HepG2 (cell line): ENCODE measurements around the gene TBXAS1. TPM values are rescaled to one million over a fixed set of nuclear protein-coding genes. Genes with fewer than 3 reads are reported as not detected.

Experiments
- ATAC-seq: fragments of 200-7000 bp; cut with Tn5 transposase; 3 replicates; pipeline ENCODE4 v1.9.1; 2020; ENCODE audit warnings: mild to moderate bottlenecking, moderate library complexity
- BruUV-seq: library from RNA; stranded (reverse); fragments of 400-500 nt; replicated peaks from 2 replicates; lab custom pipeline; 2021; lab: Mats Ljungman, UMichigan
- CTCF ChIA-PET: fragments of 300-600 bp; formaldehyde crosslinking; extraction: SDS; loops from one replicate; lab custom pipeline; 2021; ENCODE audit warnings: low total read pairs, inconsistent platforms, low intra/inter-chr PET ratio; lab: Yijun Ruan, JAX
- POLR2A ChIA-PET: fragments of 350-600 bp; sonication (Branson Sonifier 250); formaldehyde crosslinking; loops from one replicate; lab custom pipeline; 2020; ENCODE audit warnings: antibody characterized with exemption, inconsistent platforms; lab: Yijun Ruan, JAX
- DNase-seq: peaks from one replicate; pipeline ENCODE4 v3.0.0-alpha.2; 2015; ENCODE audit warnings: low spot score
- FAIRE-seq: peaks from 3 replicates; lab custom pipeline; 2011; peaks lifted over from hg19 to GRCh38; lab: Jason Lieb, UNC
- H2AFZ ChIP-seq: one replicate; pipeline ENCODE4 v1.6.1; 2011; ENCODE audit warnings: low read length, inconsistent platforms
- H3K27ac ChIP-seq: fragments of 300-600 bp; 3 replicates; pipeline ENCODE4 v1.8.0; 2011; ENCODE audit warnings: mixed run types, mild to moderate bottlenecking, mixed read lengths, low read length, inconsistent platforms; ENCODE audit not compliant: insufficient read depth; ENCODE audit errors: extremely low read length
- H3K27me3 ChIP-seq, 2 experiments: fragments of 200-600 bp in 1 of 2; 2 replicates in 1 of 2; 3 replicates in 1 of 2; pipeline versions ENCODE4 v1.6.0 to v1.8.0; 2011; ENCODE audit warnings: low read length in 2 of 2, mild to moderate bottlenecking in 2 of 2, moderate library complexity in 2 of 2, inconsistent platforms in 1 of 2; ENCODE audit not compliant: insufficient read depth in 2 of 2, control insufficient read depth in 1 of 2
- H3K36me3 ChIP-seq, 2 experiments: fragments of 200-600 bp in 1 of 2; replicated peaks in 1 of 2; 2 replicates in 1 of 2; 3 replicates in 1 of 2; pipeline versions ENCODE4 v1.5.1 to v1.8.0; 2011; ENCODE audit warnings: low read length in 2 of 2, inconsistent platforms in 1 of 2; ENCODE audit not compliant: insufficient read depth in 2 of 2, control insufficient read depth in 1 of 2
- H3K4me1 ChIP-seq: 2 replicates; pipeline ENCODE4 v1.5.1; 2012; ENCODE audit warnings: low read length, inconsistent platforms; ENCODE audit not compliant: insufficient read depth
- H3K4me2 ChIP-seq: 2 replicates; pipeline ENCODE4 v1.6.0; 2011; ENCODE audit warnings: low read depth, low read length, inconsistent platforms
- H3K4me3 ChIP-seq, 3 experiments: fragments of 200-600 bp in 1 of 3; sonication (generic), shearing (Covaris generic) in 1 of 3; replicated peaks in 1 of 3; 2 replicates each; pipeline ENCODE4 v1.5.1; 2011 to 2016; ENCODE audit warnings: low read length in 3 of 3, inconsistent platforms in 2 of 3, low read depth in 2 of 3, mild to moderate bottlenecking in 2 of 3, control low read depth in 1 of 3, mixed read lengths in 1 of 3; ENCODE audit not compliant: insufficient read depth in 1 of 3
- H3K79me2 ChIP-seq: one replicate; pipeline ENCODE4 v1.6.1; 2011; ENCODE audit warnings: low read length, inconsistent platforms; ENCODE audit not compliant: insufficient read depth
- H3K9ac ChIP-seq: 2 replicates; pipeline ENCODE4 v1.6.0; 2011; ENCODE audit warnings: mild to moderate bottlenecking, low read depth, low read length, inconsistent platforms; ENCODE audit not compliant: insufficient read depth
- H3K9me3 ChIP-seq: 2 replicates; pipeline ENCODE4 v1.5.1; 2012; ENCODE audit warnings: mild to moderate bottlenecking, low read length
- H4K20me1 ChIP-seq: 2 replicates; pipeline ENCODE4 v1.6.0; 2011; ENCODE audit warnings: inconsistent platforms, mild to moderate bottlenecking, low read length, moderate library complexity; ENCODE audit not compliant: insufficient read depth
- EED ChIP-seq: sonication (generic); formaldehyde crosslinking; IDR thresholded peaks from 2 replicates; pipeline ENCODE4 v1.5.0; 2020; ENCODE audit warnings: mild to moderate bottlenecking, missing genetic modification reagents
- HNRNPK ChIP-seq: fragments of 200-400 bp; formaldehyde crosslinking; IDR thresholded peaks from 2 replicates; pipeline ENCODE4 v1.6.1; 2018; ENCODE audit warnings: low read length, low read depth, moderate library complexity, mild to moderate bottlenecking; ENCODE audit not compliant: poor library complexity, severe bottlenecking
- ISL2 ChIP-seq: sonication (generic); formaldehyde crosslinking; IDR thresholded peaks from 2 replicates; pipeline ENCODE4 v1.5.0; 2020; ENCODE audit warnings: missing genetic modification reagents
- KDM5B ChIP-seq: sonication (generic); formaldehyde crosslinking; IDR thresholded peaks from 2 replicates; pipeline ENCODE4 v1.4.0; 2020; ENCODE audit warnings: missing genetic modification reagents, mild to moderate bottlenecking, borderline replicate concordance
- MTF2 ChIP-seq: sonication (generic); formaldehyde crosslinking; IDR thresholded peaks from 2 replicates; pipeline ENCODE4 v1.5.0; 2020; ENCODE audit warnings: missing genetic modification reagents, borderline replicate concordance
- POLR2A ChIP-seq, 2 experiments: IDR thresholded peaks; 2 replicates each; pipeline ENCODE4 v1.6.1; 2011; ENCODE audit warnings: low read depth in 2 of 2, low read length in 2 of 2, mild to moderate bottlenecking in 1 of 2, moderate library complexity in 1 of 2; ENCODE audit not compliant: insufficient read depth in 1 of 2
- SRSF4 ChIP-seq: fragments of 200-400 bp; formaldehyde crosslinking; IDR thresholded peaks from one replicate; pipeline ENCODE4 v1.6.1; 2018; ENCODE audit warnings: mild to moderate bottlenecking, low read depth, low read length, moderate library complexity; ENCODE audit not compliant: poor library complexity, severe bottlenecking
- TBX2 ChIP-seq: sonication (generic); formaldehyde crosslinking; IDR thresholded peaks from 2 replicates; pipeline ENCODE4 v1.5.0; 2020; ENCODE audit warnings: missing genetic modification reagents, mild to moderate bottlenecking, borderline replicate concordance
- YEATS4 ChIP-seq: sonication (generic); formaldehyde crosslinking; IDR thresholded peaks from 2 replicates; pipeline ENCODE4 v1.4.0; 2020; ENCODE audit warnings: missing genetic modification reagents, borderline replicate concordance
- ZBTB38 ChIP-seq: sonication (generic); formaldehyde crosslinking; IDR thresholded peaks from 2 replicates; pipeline ENCODE4 v1.5.1; 2020; ENCODE audit warnings: mild to moderate bottlenecking, missing genetic modification reagents
- ZNF569 ChIP-seq: sonication (generic); formaldehyde crosslinking; IDR thresholded peaks from 2 replicates; pipeline ENCODE4 v1.5.0; 2020; ENCODE audit warnings: mild to moderate bottlenecking, missing genetic modification reagents, moderate library complexity, borderline replicate concordance
- WGBS: methylation state at CpG from one replicate; pipeline ENCODE4 v1.1.6; 2017; ENCODE audit warnings: low lambda C conversion rate; 5-methylcytosine and 5-hydroxymethylcytosine counted together
- in situ Hi-C: cut with HindIII; loops from 2 replicates; pipeline ENCODE4 v1.10.0; 2017; ENCODE audit warnings: low pct_unique_long_range_greater_than_20kb; ENCODE audit not compliant: extremely low pct_ligation_motif_present
- intact Hi-C: fragments of 100-400 bp; cut with micrococcal nuclease; formaldehyde crosslinking; loops from one replicate; pipeline ENCODE4 v1.10.0; 2022; ENCODE audit not compliant: unreplicated experiment
- polyA plus RNA-seq, 8 experiments: library from polyadenylated mRNA; depleted of rRNA in 3 of 8; stranded (reverse) in 7 of 8; unstranded in 1 of 8; fragments of >200 nt; fragmentation: Illumina TruSeq in 4 of 8; extraction: Trizol in 4 of 8; gene quantifications; 2 replicates each; pipeline versions ENCODE4 v1.2.1 to v1.2.3, GENCODE V29; 2011 to 2016; ENCODE audit warnings: low read depth in 4 of 8, missing spikeins in 1 of 8, mixed read lengths in 1 of 8; ENCODE audit not compliant: insufficient read depth in 1 of 8
- total RNA-seq, 5 experiments: library from RNA; depleted of rRNA; stranded (reverse); fragments of >200 nt; fragmentation: Illumina TruSeq; extraction: Trizol; gene quantifications; 2 replicates each; pipeline ENCODE4 v1.2.3, GENCODE V29; 2016; ENCODE audit warnings: low read depth in 1 of 5
- TF ChIP-seq, protein P1 (sequence below): sonication (generic); formaldehyde crosslinking; IDR thresholded peaks from 2 replicates; pipeline ENCODE4 v1.5.1; 2020; ENCODE audit warnings: mild to moderate bottlenecking, missing genetic modification reagents, moderate library complexity
- TF ChIP-seq, protein P2 (sequence below): sonication (generic); formaldehyde crosslinking; conservative IDR thresholded peaks from 2 replicates; pipeline ENCODE4 v1.8.0; 2022; ENCODE audit warnings: missing genetic modification reagents

TBXAS1 gene
- total and polyA plus RNA-seq, 2 of the 13 experiments (the other 11 are each of a cell fraction or from before 2014, with no cell fraction given), result 4.0 to 4.9 TPM

DNA sequence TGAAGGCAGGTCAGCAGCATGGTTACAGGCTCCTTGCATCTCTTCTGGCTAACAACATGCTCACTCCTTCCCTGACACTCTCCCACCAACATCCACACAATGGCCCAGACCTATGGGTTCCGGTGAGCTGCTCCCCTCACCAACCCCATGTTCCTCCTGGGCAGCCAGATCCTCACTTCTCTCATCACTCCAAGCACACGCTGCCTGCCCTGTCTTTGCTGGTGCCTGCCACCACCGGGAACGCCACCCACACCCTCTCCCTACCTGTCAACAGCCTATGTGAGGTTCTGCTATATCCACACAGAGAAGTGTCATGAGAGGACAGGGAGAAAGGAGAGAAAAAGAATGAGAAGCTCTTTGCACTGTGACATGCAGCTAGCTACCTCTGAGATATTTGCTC, 219.1 kb downstream of the TBXAS1 start (continued):
- TF ChIP-seq, protein P1, sequence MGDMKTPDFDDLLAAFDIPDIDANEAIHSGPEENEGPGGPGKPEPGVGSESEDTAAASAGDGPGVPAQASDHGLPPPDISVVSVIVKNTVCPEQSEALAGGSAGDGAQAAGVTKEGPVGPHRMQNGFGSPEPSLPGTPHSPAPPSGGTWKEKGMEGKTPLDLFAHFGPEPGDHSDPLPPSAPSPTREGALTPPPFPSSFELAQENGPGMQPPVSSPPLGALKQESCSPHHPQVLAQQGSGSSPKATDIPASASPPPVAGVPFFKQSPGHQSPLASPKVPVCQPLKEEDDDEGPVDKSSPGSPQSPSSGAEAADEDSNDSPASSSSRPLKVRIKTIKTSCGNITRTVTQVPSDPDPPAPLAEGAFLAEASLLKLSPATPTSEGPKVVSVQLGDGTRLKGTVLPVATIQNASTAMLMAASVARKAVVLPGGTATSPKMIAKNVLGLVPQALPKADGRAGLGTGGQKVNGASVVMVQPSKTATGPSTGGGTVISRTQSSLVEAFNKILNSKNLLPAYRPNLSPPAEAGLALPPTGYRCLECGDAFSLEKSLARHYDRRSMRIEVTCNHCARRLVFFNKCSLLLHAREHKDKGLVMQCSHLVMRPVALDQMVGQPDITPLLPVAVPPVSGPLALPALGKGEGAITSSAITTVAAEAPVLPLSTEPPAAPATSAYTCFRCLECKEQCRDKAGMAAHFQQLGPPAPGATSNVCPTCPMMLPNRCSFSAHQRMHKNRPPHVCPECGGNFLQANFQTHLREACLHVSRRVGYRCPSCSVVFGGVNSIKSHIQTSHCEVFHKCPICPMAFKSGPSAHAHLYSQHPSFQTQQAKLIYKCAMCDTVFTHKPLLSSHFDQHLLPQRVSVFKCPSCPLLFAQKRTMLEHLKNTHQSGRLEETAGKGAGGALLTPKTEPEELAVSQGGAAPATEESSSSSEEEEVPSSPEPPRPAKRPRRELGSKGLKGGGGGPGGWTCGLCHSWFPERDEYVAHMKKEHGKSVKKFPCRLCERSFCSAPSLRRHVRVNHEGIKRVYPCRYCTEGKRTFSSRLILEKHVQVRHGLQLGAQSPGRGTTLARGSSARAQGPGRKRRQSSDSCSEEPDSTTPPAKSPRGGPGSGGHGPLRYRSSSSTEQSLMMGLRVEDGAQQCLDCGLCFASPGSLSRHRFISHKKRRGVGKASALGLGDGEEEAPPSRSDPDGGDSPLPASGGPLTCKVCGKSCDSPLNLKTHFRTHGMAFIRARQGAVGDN (CRISPR knock-in tag), result peak; percentile 62
- TF ChIP-seq ZBTB38 (CRISPR knock-in tag) (peak; percentile 49; the same call in 1 of the 2 replicates), TBX2 (0 out of 2 replicates have a peak, but pooled peaks have one; percentile 20), SRSF4 (no peak)
- TF ChIP-seq, protein P2, sequence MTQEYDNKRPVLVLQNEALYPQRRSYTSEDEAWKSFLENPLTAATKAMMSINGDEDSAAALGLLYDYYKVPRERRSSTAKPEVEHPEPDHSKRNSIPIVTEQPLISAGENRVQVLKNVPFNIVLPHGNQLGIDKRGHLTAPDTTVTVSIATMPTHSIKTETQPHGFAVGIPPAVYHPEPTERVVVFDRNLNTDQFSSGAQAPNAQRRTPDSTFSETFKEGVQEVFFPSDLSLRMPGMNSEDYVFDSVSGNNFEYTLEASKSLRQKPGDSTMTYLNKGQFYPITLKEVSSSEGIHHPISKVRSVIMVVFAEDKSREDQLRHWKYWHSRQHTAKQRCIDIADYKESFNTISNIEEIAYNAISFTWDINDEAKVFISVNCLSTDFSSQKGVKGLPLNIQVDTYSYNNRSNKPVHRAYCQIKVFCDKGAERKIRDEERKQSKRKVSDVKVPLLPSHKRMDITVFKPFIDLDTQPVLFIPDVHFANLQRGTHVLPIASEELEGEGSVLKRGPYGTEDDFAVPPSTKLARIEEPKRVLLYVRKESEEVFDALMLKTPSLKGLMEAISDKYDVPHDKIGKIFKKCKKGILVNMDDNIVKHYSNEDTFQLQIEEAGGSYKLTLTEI (CRISPR knock-in tag), result no peak

DNA sequence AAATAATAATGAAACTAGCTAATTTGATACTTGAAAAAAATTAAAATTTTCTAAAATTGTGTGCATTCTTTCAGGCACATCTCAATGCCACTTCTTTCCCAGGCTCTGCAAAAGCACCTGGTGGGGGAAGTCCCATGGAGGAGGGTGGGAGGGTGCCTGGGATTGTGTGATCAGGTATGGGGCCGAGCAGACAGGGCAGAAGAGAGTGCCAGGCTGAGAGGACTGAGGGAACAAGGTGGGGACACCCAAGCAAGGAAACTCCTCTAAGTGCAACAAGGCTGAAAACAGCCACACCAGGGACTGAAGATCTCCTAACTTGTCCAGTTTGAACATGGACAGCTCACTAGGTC, 219.9 kb downstream of the TBXAS1 start:
- H4K20me1 ChIP-seq, result no peaks in the 10 kb centered on the region
- in situ Hi-C loops (no loop called here), intact Hi-C loops (no loop called here)
- no peaks in the 10 kb centered on the region for H3K9me3 ChIP-seq
- no peak for DNase-seq
- H3K36me3 ChIP-seq, result peaks cover 1 to 7% of the 10 kb centered on the region in 2 experiments; a peak in 2 of 5 replicates
- WGBS, result 0% methylated on average over 1 of the region's 1 CpG
- peak overlapping the region; percentile 64 for H3K4me2 ChIP-seq
- peaks cover 5% of the 10 kb centered on the region for H3K79me2 ChIP-seq
- H3K27ac ChIP-seq, result peak overlapping the region; percentile 76
- H3K27me3 ChIP-seq, result no peaks in the 10 kb centered on the region
- no peak for ATAC-seq
- POLR2A ChIA-PET, result interaction anchor here (0.6 to 2.0 kb wide), 8 partner anchors 9 to 427 kb away, joined by 3 to 14 read pairs (median 5); partner anchors contain the start of genes KDM7A and PARP12
- CTCF ChIA-PET, result no interaction called here
- peaks cover 68% of the 10 kb centered on the region for H3K4me1 ChIP-seq
- no peak overlapping the region for H2AFZ ChIP-seq
- peak overlapping the region; percentile 21; the same call in 1 of the 2 replicates for H3K9ac ChIP-seq
- no peak for FAIRE-seq
- H3K4me3 ChIP-seq, result peak overlapping the region in 2 of 3 experiments; percentile 27 to 41; a peak in 3 of 6 replicates
- BruUV-seq, result no TSS peak
- no peak for TF ChIP-seq ZNF569 (CRISPR knock-in tag)
- TF ChIP-seq YEATS4 (CRISPR knock-in tag), result no peak
- TF ChIP-seq MTF2 (CRISPR knock-in tag), result 0 out of 2 replicates have a peak, but pooled peaks have one; percentile 55
- TF ChIP-seq ISL2 (CRISPR knock-in tag), result no peak
- no peak for TF ChIP-seq KDM5B (CRISPR knock-in tag)
- no peak for TF ChIP-seq HNRNPK
- TF ChIP-seq EED, result no peak
- TF ChIP-seq POLR2A (IDR thresholded peaks at IDR 0.05; ENCODE audit: insufficient read depth in 1 of 2, low read depth in 2 of 2, low read length in 2 of 2), result peak in 1 of 2 experiments; percentile 40; a peak in 1 of 4 replicates
